Hepatocyte (in vitro differentiated cells): ENCODE results near the gene ZAP70. TPM values are rescaled to one million over a fixed set of nuclear protein-coding genes. Genes with fewer than 3 reads are reported as not detected.

Experiments used
- DNase-seq: peaks from one replicate; pipeline ENCODE4 v3.0.0-alpha.2; 2016; ENCODE audit warnings: low spot score
- H2AFZ ChIP-seq: fragments of 200-600 bp; sonication (generic); 2 replicates; pipeline ENCODE4 v1.6.0; 2016; ENCODE audit warnings: antibody characterized with exemption, mild to moderate bottlenecking
- H3K27ac ChIP-seq: fragments of 200-600 bp; sonication (generic); 2 replicates; pipeline ENCODE4 v1.5.1; 2016; ENCODE audit warnings: mild to moderate bottlenecking
- H3K27me3 ChIP-seq: fragments of 200-600 bp; sonication (generic); 2 replicates; pipeline ENCODE4 v1.6.1; 2016
- H3K36me3 ChIP-seq: fragments of 200-600 bp; sonication (generic); replicated peaks from 2 replicates; pipeline ENCODE4 v1.5.1; 2016; ENCODE audit warnings: low read depth; ENCODE audit not compliant: insufficient read depth
- H3K4me1 ChIP-seq: fragments of 200-600 bp; sonication (generic); 2 replicates; pipeline ENCODE4 v1.5.1; 2016; ENCODE audit warnings: mild to moderate bottlenecking, moderate library complexity; ENCODE audit not compliant: insufficient read depth
- H3K4me2 ChIP-seq: fragments of 200-600 bp; sonication (generic); 2 replicates; pipeline ENCODE4 v1.6.0; 2016
- H3K4me3 ChIP-seq: fragments of 200-600 bp; sonication (generic); 2 replicates; pipeline ENCODE4 v1.5.1; 2016; ENCODE audit warnings: mild to moderate bottlenecking
- H3K79me2 ChIP-seq: fragments of 200-600 bp; sonication (generic); 2 replicates; pipeline ENCODE4 v1.6.0; 2017; ENCODE audit warnings: mild to moderate bottlenecking
- H3K9me2 ChIP-seq: fragments of 200-600 bp; sonication (generic); replicated peaks from 2 replicates; pipeline ENCODE4 v1.6.0; 2017; ENCODE audit warnings: mild to moderate bottlenecking; ENCODE audit not compliant: insufficient read depth
- H3K9me3 ChIP-seq: fragments of 200-600 bp; sonication (generic); 2 replicates; pipeline ENCODE4 v1.5.1; 2016; ENCODE audit warnings: low read depth, mild to moderate bottlenecking
- H4K20me1 ChIP-seq: fragments of 200-600 bp; sonication (generic); 2 replicates; pipeline ENCODE4 v1.6.0; 2016; ENCODE audit warnings: mild to moderate bottlenecking; ENCODE audit not compliant: insufficient read depth, poor library complexity, severe bottlenecking
- EZH2 ChIP-seq: fragments of 200-600 bp; sonication (generic); IDR thresholded peaks from 2 replicates; pipeline ENCODE4 v1.6.1; 2016; ENCODE audit warnings: antibody characterized with exemption, mild to moderate bottlenecking, borderline replicate concordance
- EZH2phosphoT487 ChIP-seq: fragments of 200-600 bp; sonication (generic); IDR thresholded peaks from one replicate; pipeline ENCODE4 v1.6.1; 2018; ENCODE audit warnings: antibody characterized with exemption, mild to moderate bottlenecking, low read depth, moderate library complexity; ENCODE audit not compliant: unreplicated experiment, severe bottlenecking
- WGBS: methylation state at CpG from one replicate; pipeline ENCODE4 v1.1.6; 2016; ENCODE audit warnings: low lambda C conversion rate; ENCODE audit errors: missing lambda C conversion rate; 5-methylcytosine and 5-hydroxymethylcytosine counted together
- polyA plus RNA-seq: library from polyadenylated mRNA; unstranded; fragments of >200 nt; fragmentation: Nextera tagmentation; extraction: Ambion mirVana; gene quantifications from 2 replicates; pipeline ENCODE4 v1.2.1, GENCODE V29; 2016
- small RNA-seq: library from RNA; depleted of rRNA; stranded (forward); fragments of <200 nt; gene quantifications from one replicate; pipeline ENCODE3, GENCODE V24; 2014
- total RNA-seq: library from RNA; depleted of rRNA; stranded (reverse); fragments of >200 nt; gene quantifications from 2 replicates; pipeline ENCODE4 v1.2.3, GENCODE V29; 2014
- TF ChIP-seq, protein P1 (sequence below): fragments of 200-600 bp; sonication (generic); IDR thresholded peaks from 2 replicates; pipeline ENCODE4 v1.5.1; 2016; ENCODE audit warnings: antibody characterized with exemption, mild to moderate bottlenecking; ENCODE audit not compliant: poor library complexity

ZAP70 gene
- total and polyA plus RNA-seq, 2 experiments from 2014 or later: 0.80 to 1.5 TPM

DNA sequence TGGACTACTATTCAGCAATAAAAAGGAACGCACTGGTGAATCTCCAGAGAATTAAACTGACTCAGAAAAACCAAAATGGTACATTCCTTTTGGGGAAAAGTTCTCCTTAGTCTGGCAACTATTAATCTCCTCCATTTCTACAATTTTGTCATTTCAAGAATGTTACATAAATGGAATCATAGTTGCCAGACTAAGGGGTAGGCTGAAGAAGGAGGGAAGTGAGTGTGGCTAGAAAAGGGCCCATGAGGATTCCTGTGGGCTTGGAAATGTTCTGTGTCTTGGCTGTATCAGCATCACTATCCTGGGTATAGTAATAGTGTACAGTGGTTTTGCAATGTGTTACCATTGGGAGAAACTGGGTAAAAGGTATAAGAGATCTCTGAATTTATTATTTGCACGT, 72.4 kb downstream of the ZAP70 start:
- H3K9me3 ChIP-seq: no peaks in the 10 kb centered on the region
- no peak overlapping the region for H3K4me2 ChIP-seq
- H4K20me1 ChIP-seq: no peaks in the 10 kb centered on the region
- H3K4me3 ChIP-seq: no peak overlapping the region
- no peaks in the 10 kb centered on the region for H3K9me2 ChIP-seq
- no peaks in the 10 kb centered on the region for H3K27me3 ChIP-seq
- no peak for DNase-seq
- WGBS: 100% methylated on average over 2 of the region's 2 CpGs
- H3K4me1 ChIP-seq: no peaks in the 10 kb centered on the region
- peaks cover 3% of the 10 kb centered on the region for H3K36me3 ChIP-seq
- H3K79me2 ChIP-seq: peaks cover 2% of the 10 kb centered on the region
- no peak overlapping the region for H2AFZ ChIP-seq
- TF ChIP-seq, protein P1, sequence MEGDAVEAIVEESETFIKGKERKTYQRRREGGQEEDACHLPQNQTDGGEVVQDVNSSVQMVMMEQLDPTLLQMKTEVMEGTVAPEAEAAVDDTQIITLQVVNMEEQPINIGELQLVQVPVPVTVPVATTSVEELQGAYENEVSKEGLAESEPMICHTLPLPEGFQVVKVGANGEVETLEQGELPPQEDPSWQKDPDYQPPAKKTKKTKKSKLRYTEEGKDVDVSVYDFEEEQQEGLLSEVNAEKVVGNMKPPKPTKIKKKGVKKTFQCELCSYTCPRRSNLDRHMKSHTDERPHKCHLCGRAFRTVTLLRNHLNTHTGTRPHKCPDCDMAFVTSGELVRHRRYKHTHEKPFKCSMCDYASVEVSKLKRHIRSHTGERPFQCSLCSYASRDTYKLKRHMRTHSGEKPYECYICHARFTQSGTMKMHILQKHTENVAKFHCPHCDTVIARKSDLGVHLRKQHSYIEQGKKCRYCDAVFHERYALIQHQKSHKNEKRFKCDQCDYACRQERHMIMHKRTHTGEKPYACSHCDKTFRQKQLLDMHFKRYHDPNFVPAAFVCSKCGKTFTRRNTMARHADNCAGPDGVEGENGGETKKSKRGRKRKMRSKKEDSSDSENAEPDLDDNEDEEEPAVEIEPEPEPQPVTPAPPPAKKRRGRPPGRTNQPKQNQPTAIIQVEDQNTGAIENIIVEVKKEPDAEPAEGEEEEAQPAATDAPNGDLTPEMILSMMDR: no peak
- TF ChIP-seq EZH2phosphoT487 (no peak), EZH2 (no peak)
- H3K27ac ChIP-seq: no peak overlapping the region

DNA sequence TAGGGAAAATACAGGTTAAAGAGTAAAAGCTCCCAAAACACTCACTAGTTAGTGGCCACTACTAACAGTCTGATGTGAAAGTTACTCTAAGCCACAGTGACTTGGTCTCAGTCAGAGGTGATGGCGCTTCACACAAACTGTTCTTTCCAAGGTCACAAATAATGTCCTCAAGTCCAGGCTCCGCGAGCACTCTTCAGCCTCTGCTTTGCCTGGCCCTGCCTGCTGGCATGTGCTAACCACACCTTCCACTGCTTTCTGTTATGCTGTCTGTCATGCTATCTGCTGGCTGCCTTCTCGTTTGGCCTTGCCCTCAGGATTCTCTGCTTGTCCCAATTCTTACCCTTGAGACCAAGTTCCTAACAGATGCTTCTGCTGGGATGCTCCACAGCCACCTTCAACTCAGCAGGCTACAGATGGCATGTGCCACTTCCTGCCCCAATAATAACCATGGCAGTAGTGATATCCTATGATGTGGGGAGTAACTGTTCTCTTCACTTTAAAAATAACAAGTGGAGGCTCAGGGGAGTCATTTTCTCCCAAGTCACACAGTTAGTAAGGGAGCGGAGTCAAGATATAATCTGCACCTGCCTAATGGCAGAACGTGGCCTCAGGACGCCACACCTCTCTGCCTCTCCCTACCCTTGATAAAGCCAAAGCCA, 75.7 kb downstream of the ZAP70 start:
- no peak for DNase-seq
- H2AFZ ChIP-seq: no peak overlapping the region
- no peak overlapping the region for H3K27ac ChIP-seq
- no peaks in the 10 kb centered on the region for H4K20me1 ChIP-seq
- H3K9me3 ChIP-seq: no peaks in the 10 kb centered on the region
- TF ChIP-seq EZH2phosphoT487 (no peak), EZH2 (no peak)
- TF ChIP-seq, protein P1: no peak
- H3K4me3 ChIP-seq: no peak overlapping the region
- no peak overlapping the region for H3K4me2 ChIP-seq
- no peaks in the 10 kb centered on the region for H3K79me2 ChIP-seq
- H3K9me2 ChIP-seq: no peaks in the 10 kb centered on the region
- no peaks in the 10 kb centered on the region for H3K4me1 ChIP-seq
- no peaks in the 10 kb centered on the region for H3K36me3 ChIP-seq
- no peaks in the 10 kb centered on the region for H3K27me3 ChIP-seq
- WGBS: 91% methylated on average over 7 of the region's 7 CpGs

Small RNAs within 50 kb of the gene (small RNA-seq; reads per million reads assigned to genes)
- gene RNU4-8P: not detected

Other genes with a start within 250 kb of the ZAP70 start
- gene ANKRD36B, start 123.7 kb upstream of the ZAP70 start, total RNA-seq: 33.7 and 66.8 TPM in 2 replicates
- 29.2 and 34.2 TPM in 2 replicates for gene ANKRD36B, start 123.7 kb upstream of the ZAP70 start, polyA plus RNA-seq
- gene COX5B, start 67.5 kb upstream of the ZAP70 start, total RNA-seq: 210 and 250 TPM in 2 replicates
- gene COX5B, start 67.5 kb upstream of the ZAP70 start, polyA plus RNA-seq: 475 and 495 TPM in 2 replicates
- gene ACTR1B, start 49.5 kb upstream of the ZAP70 start, total RNA-seq: 56.3 and 57.9 TPM in 2 replicates
- gene ACTR1B, start 49.5 kb upstream of the ZAP70 start, polyA plus RNA-seq: 15.2 and 18.1 TPM in 2 replicates
- gene C2orf92, start 43.9 kb upstream of the ZAP70 start, total RNA-seq: 2.1 and 5.5 TPM in 2 replicates
- gene C2orf92, start 43.9 kb upstream of the ZAP70 start, polyA plus RNA-seq: 4.5 and 7.2 TPM in 2 replicates